H1 (cell line): Measurements from ENCODE around the gene TEX9. TPM values are rescaled to one million over a fixed set of nuclear protein-coding genes. Genes with fewer than 3 reads are reported as not detected.

ENCODE experiments used
- CTCF ChIA-PET: fragments of 300-600 bp; sonication (Branson Sonifier 250); formaldehyde crosslinking; loops from one replicate; lab custom pipeline; 2021; ENCODE audit not compliant: partially characterized antibody; lab: Charles Lee
- POLR2A ChIA-PET: fragments of 300-600 bp; sonication (Branson Sonifier 250); formaldehyde crosslinking; loops from one replicate; lab custom pipeline; 2021; ENCODE audit warnings: inconsistent platforms; ENCODE audit not compliant: partially characterized antibody; lab: Charles Lee
- DNase-seq, 2 experiments: peaks; one replicate each; pipeline versions ENCODE4 v3.0.0 to v3.0.0-alpha.2; 2010 to 2022; ENCODE audit warnings: low spot score in 2 of 2, low read depth in 1 of 2, mixed read lengths in 1 of 2
- FAIRE-seq: peaks from 2 replicates; lab custom pipeline; 2011; peaks lifted over from hg19 to GRCh38; lab: Jason Lieb, UNC
- H2AFZ ChIP-seq: 2 replicates; pipeline ENCODE4 v1.8.1; 2012; ENCODE audit warnings: low read length, inconsistent platforms
- H2AK5ac ChIP-seq: 2 replicates; pipeline ENCODE4 v1.6.1; 2013; ENCODE audit warnings: low read depth, low read length
- H2BK120ac ChIP-seq: replicated peaks from 2 replicates; pipeline ENCODE3; 2013; ENCODE audit warnings: low read depth, low read length, inconsistent platforms
- H2BK12ac ChIP-seq: 2 replicates; pipeline ENCODE4 v1.6.1; 2013; ENCODE audit warnings: low read depth, low read length
- H2BK15ac ChIP-seq: 2 replicates; pipeline ENCODE4 v1.6.1; 2013; ENCODE audit warnings: low read length
- H2BK20ac ChIP-seq: 2 replicates; pipeline ENCODE4 v1.6.1; 2013; ENCODE audit warnings: low read length
- H2BK5ac ChIP-seq: 2 replicates; pipeline ENCODE4 v1.6.1; 2013; ENCODE audit warnings: low read depth, low read length
- H3K14ac ChIP-seq: 2 replicates; pipeline ENCODE4 v1.6.1; 2013; ENCODE audit warnings: inconsistent platforms; ENCODE audit not compliant: insufficient read length
- H3K18ac ChIP-seq: 2 replicates; pipeline ENCODE4 v1.6.1; 2013; ENCODE audit warnings: low read length; ENCODE audit errors: extremely low read depth
- H3K23ac ChIP-seq: 2 replicates; pipeline ENCODE4 v1.6.1; 2013; ENCODE audit warnings: inconsistent platforms; ENCODE audit not compliant: insufficient read length
- H3K23me2 ChIP-seq: 2 replicates; pipeline ENCODE4 v1.6.1; 2013; ENCODE audit warnings: low read depth, low read length
- H3K27ac ChIP-seq: 2 replicates; pipeline ENCODE4 v1.6.1; 2011; ENCODE audit warnings: low read depth, low read length, inconsistent platforms
- H3K27me3 ChIP-seq, 4 experiments: replicated peaks in 1 of 4; 1 replicate in 1 of 4; 2 replicates in 3 of 4; pipeline versions ENCODE4 v1.6.1 to v1.8.1; 2011 to 2013; ENCODE audit warnings: low read length in 3 of 4, mild to moderate bottlenecking in 3 of 4, inconsistent platforms in 2 of 4, mixed read lengths in 2 of 4, moderate library complexity in 1 of 4; ENCODE audit not compliant: control insufficient read depth in 3 of 4, insufficient read depth in 3 of 4; ENCODE audit errors: extremely low read depth in 1 of 4
- H3K36me3 ChIP-seq, 4 experiments: 2 replicates each; pipeline versions ENCODE4 v1.6.1 to v1.8.1; 2011 to 2013; ENCODE audit warnings: mild to moderate bottlenecking in 4 of 4, low read length in 3 of 4, moderate library complexity in 2 of 4, control low read depth in 1 of 4, inconsistent platforms in 1 of 4; ENCODE audit not compliant: insufficient read depth in 4 of 4, control insufficient read depth in 2 of 4
- H3K4ac ChIP-seq: replicated peaks from 2 replicates; pipeline ENCODE3; 2013; ENCODE audit warnings: low read length, low read depth, mixed read lengths, inconsistent platforms; ENCODE audit not compliant: insufficient read length
- H3K4me1 ChIP-seq, 4 experiments: replicated peaks in 1 of 4; 1 replicate in 1 of 4; 2 replicates in 3 of 4; pipeline versions ENCODE4 v1.6.1 to v1.8.1; 2011 to 2013; ENCODE audit warnings: low read length in 3 of 4, inconsistent platforms in 2 of 4, mixed read lengths in 1 of 4; ENCODE audit not compliant: insufficient read depth in 4 of 4, control insufficient read depth in 3 of 4
- H3K4me2 ChIP-seq, 2 experiments: 2 replicates each; pipeline versions ENCODE4 v1.6.1 to v1.8.1; 2011 to 2013; ENCODE audit warnings: low read depth in 2 of 2, low read length in 2 of 2, control low read depth in 1 of 2, inconsistent platforms in 1 of 2, mild to moderate bottlenecking in 1 of 2; ENCODE audit not compliant: insufficient read depth in 1 of 2
- H3K4me3 ChIP-seq, 4 experiments: fragments of 200-600, 300-600 bp in 1 of 4; sonication (generic), shearing (Covaris generic), sonication (Bioruptor Twin) in 1 of 4; 2 replicates each; pipeline versions ENCODE4 v1.5.1 to v1.8.1; 2011 to 2016; ENCODE audit warnings: low read length in 4 of 4, low read depth in 3 of 4, control low read depth in 2 of 4, inconsistent platforms in 2 of 4, mild to moderate bottlenecking in 2 of 4, mixed read lengths in 1 of 4, moderate library complexity in 1 of 4; ENCODE audit not compliant: insufficient read depth in 2 of 4; ENCODE audit errors: extremely low read depth in 1 of 4
- H3K56ac ChIP-seq: replicated peaks from 2 replicates; pipeline ENCODE3; 2013; ENCODE audit warnings: low read depth, mild to moderate bottlenecking, mixed read lengths, low read length, inconsistent platforms; ENCODE audit not compliant: insufficient read length
- H3K79me1 ChIP-seq: 2 replicates; pipeline ENCODE4 v1.6.1; 2013; ENCODE audit warnings: low read depth, low read length, control low read depth
- H3K79me2 ChIP-seq, 2 experiments: 2 replicates each; pipeline versions ENCODE4 v1.6.1 to v1.8.1; 2012 to 2013; ENCODE audit warnings: low read length in 2 of 2, mild to moderate bottlenecking in 2 of 2, inconsistent platforms in 1 of 2; ENCODE audit not compliant: insufficient read depth in 2 of 2, control insufficient read depth in 1 of 2
- H3K9ac ChIP-seq, 4 experiments: replicated peaks in 1 of 4; 1 replicate in 1 of 4; 2 replicates in 3 of 4; pipeline versions ENCODE4 v1.6.1 to v1.8.1; 2011 to 2013; ENCODE audit warnings: low read depth in 3 of 4, low read length in 3 of 4, control low read depth in 2 of 4, mild to moderate bottlenecking in 2 of 4, moderate library complexity in 2 of 4, inconsistent platforms in 1 of 4; ENCODE audit errors: extremely low read depth in 1 of 4
- H3K9me3 ChIP-seq, 2 experiments: 2 replicates each; pipeline versions ENCODE4 v1.6.1 to v1.8.1; 2012 to 2013; ENCODE audit warnings: mild to moderate bottlenecking in 2 of 2, moderate library complexity in 2 of 2, control low read depth in 1 of 2, inconsistent platforms in 1 of 2, low read depth in 1 of 2, low read length in 1 of 2, mixed read lengths in 1 of 2; ENCODE audit not compliant: insufficient read depth in 2 of 2
- H4K20me1 ChIP-seq, 2 experiments: replicated peaks in 1 of 2; 2 replicates each; pipeline versions ENCODE3 to v1.8.1; 2011 to 2013; ENCODE audit warnings: inconsistent platforms in 2 of 2, low read length in 2 of 2, mild to moderate bottlenecking in 1 of 2; ENCODE audit not compliant: insufficient read depth in 2 of 2, control insufficient read depth in 1 of 2
- H4K5ac ChIP-seq: 2 replicates; pipeline ENCODE4 v1.6.1; 2013; ENCODE audit warnings: low read length, low read depth, mixed read lengths, inconsistent platforms; ENCODE audit not compliant: insufficient read length
- H4K8ac ChIP-seq: 2 replicates; pipeline ENCODE4 v1.8.0; 2013; ENCODE audit warnings: mild to moderate bottlenecking, moderate library complexity, low read length, inconsistent platforms; ENCODE audit not compliant: insufficient read depth; ENCODE audit errors: extremely low read depth
- H4K91ac ChIP-seq: replicated peaks from 2 replicates; pipeline ENCODE3; 2013; ENCODE audit warnings: low read length, mixed read lengths, inconsistent platforms; ENCODE audit not compliant: insufficient read length
- ASH2L ChIP-seq: fragments of 200-600, 300-600 bp; sonication (generic); IDR thresholded peaks from one replicate; pipeline ENCODE4 v1.7.1; 2017; ENCODE audit warnings: low read length
- BRCA1 ChIP-seq: IDR thresholded peaks from 2 replicates; pipeline ENCODE4 v1.6.1; 2012; ENCODE audit warnings: low read depth, low read length, improper control_type of control experiment
- CEBPB ChIP-seq: IDR thresholded peaks from 2 replicates; pipeline ENCODE4 v1.6.1; 2012; ENCODE audit warnings: low read depth, low read length
- FOSL1 ChIP-seq: IDR thresholded peaks from 2 replicates; pipeline ENCODE4 v1.6.1; 2011; ENCODE audit warnings: mild to moderate bottlenecking, low read depth, low read length, moderate library complexity; ENCODE audit not compliant: insufficient read depth
- HDAC6 ChIP-seq: IDR thresholded peaks from one replicate; pipeline ENCODE4 v1.7.1; 2012; ENCODE audit warnings: low read depth, mild to moderate bottlenecking, inconsistent platforms, low read length, moderate library complexity
- KDM4A ChIP-seq: IDR thresholded peaks from one replicate; pipeline ENCODE4 v1.7.1; 2012; ENCODE audit warnings: low read depth, mild to moderate bottlenecking, moderate library complexity, low read length, inconsistent platforms; ENCODE audit not compliant: severe bottlenecking
- NRF1 ChIP-seq: IDR thresholded peaks from 2 replicates; pipeline ENCODE4 v1.6.1; 2011; ENCODE audit warnings: mild to moderate bottlenecking, low read depth, low read length, improper control_type of control experiment
- POLR2A ChIP-seq, 2 experiments: IDR thresholded peaks; 1 replicate in 1 of 2; 2 replicates in 1 of 2; pipeline ENCODE4 v1.6.1; 2011; ENCODE audit warnings: low read depth in 2 of 2, low read length in 2 of 2, mild to moderate bottlenecking in 2 of 2; ENCODE audit errors: control extremely low read depth in 1 of 2
- POU5F1 ChIP-seq: IDR thresholded peaks from 2 replicates; pipeline ENCODE4 v1.6.1; 2011; ENCODE audit warnings: low read depth, mild to moderate bottlenecking, low read length, moderate library complexity
- SIN3A ChIP-seq, 2 experiments: IDR thresholded peaks in 1 of 2; conservative IDR thresholded peaks in 1 of 2; 2 replicates each; pipeline ENCODE4 v1.6.1; 2011 to 2012; ENCODE audit warnings: low read length in 2 of 2, improper control_type of control experiment in 1 of 2, low read depth in 1 of 2, mild to moderate bottlenecking in 1 of 2
- SUZ12 ChIP-seq: fragments of 200-600 bp; sonication (generic); IDR thresholded peaks from 2 replicates; pipeline ENCODE4 v1.6.1; 2012; ENCODE audit warnings: mild to moderate bottlenecking, inconsistent platforms, low read length, moderate library complexity, mixed read lengths
- TBP ChIP-seq: IDR thresholded peaks from 2 replicates; pipeline ENCODE4 v1.6.1; 2011; ENCODE audit warnings: low read depth, low read length, improper control_type of control experiment
- WGBS, 2 experiments: shearing (Covaris generic) in 1 of 2; methylation state at CpG; one replicate each; pipeline versions ENCODE4 v1.1.6 to v1.1.7; 2013 to 2015; ENCODE audit warnings: low lambda C conversion rate in 2 of 2, mixed read lengths in 2 of 2, inconsistent platforms in 1 of 2, low coverage in 1 of 2, missing lambda C conversion rate in 1 of 2; ENCODE audit not compliant: insufficient replicate concordance in 2 of 2, insufficient coverage in 1 of 2, insufficient read length in 1 of 2; ENCODE audit errors: extremely low coverage in 1 of 2, missing lambda C conversion rate in 1 of 2; 5-methylcytosine and 5-hydroxymethylcytosine counted together
- polyA plus RNA-seq, 7 experiments: library from polyadenylated mRNA; depleted of rRNA in 3 of 7; stranded (reverse) in 5 of 7; unstranded in 2 of 7; fragments of >200 nt in 5 of 7; fragments of 200-250 nt in 2 of 7; gene quantifications; 1 replicate in 5 of 7; 2 replicates in 1 of 7; 4 replicates in 1 of 7; pipeline versions ENCODE4 v1.2.1 to v1.2.3, GENCODE V29; 2011 to 2013; ENCODE audit warnings: missing spikeins in 2 of 7, mixed read lengths in 2 of 7
- total RNA-seq: library from RNA; stranded (reverse); fragmentation: NEBNext Ultra II Directional; extraction: Animal tissue kit (Norgen Biotek cat#: 25700); gene quantifications from 2 replicates; pipeline ENCODE4 v1.2.1, GENCODE V29; 2021

The TEX9 gene
- total and polyA plus RNA-seq, 2 of the 8 experiments (the other 6 are each of a cell fraction or from before 2014, with no cell fraction given), result 3.4 to 12.3 TPM

DNA sequence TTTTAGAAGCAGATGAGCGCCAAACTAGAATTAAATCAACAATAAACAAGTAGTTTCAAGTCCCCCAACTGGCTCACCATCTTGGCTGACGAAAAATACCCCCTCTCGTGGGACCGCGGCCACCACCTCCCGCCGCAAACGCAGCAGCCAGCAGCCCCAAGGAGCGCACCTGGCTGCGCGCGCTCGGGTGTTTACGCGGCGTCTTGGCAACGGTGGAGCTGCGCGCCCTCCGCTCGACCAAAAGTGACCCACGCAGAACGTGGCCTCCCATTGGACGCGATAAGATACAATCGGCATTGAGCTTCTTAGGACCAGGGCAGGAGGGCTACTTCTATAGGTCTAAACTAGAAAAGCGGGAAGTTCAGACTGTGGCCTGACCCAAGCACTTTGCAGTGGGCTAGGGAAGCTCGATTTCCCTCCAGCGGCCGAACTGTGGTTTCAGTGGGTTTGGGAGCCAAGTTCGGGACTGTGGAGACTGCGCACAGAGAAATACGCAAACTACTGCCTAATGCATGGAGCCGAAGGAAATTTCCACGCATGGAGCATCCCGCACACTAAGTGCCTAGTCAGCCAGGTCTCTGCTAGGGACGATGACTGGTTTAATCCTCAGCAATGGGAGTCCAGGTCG lies 99.8 kb downstream of the TEX9 start, which contains the start of gene MNS1:
Gene MNS1, minus strand, starts transcription at position 245 of the 628 bp plus-strand sequence. Its CDS starts 165 bp downstream, at position 80.
- Histone ChIP-seq H3K79me2 (no peaks in the 10 kb centered on the region), H3K4me1 (peaks cover 0 to 3% (median 1%) of the 10 kb centered on the region in 4 experiments; a peak in 2 of 7 replicates), H3K4ac (no peak within 1 kb of the TSS), H4K5ac (no peak within 1 kb of the TSS), H2BK15ac (no peak within 1 kb of the TSS), H2BK5ac (no peak within 1 kb of the TSS), H3K14ac (no peak within 1 kb of the TSS), H2BK120ac (no peak within 1 kb of the TSS), H3K18ac (0 out of 2 replicates have a peak within 1 kb of the TSS, but pooled peaks have one; percentile 72), H2AFZ (peak within 1 kb of the TSS; percentile 99), H3K9me3 (no peaks in the 10 kb centered on the region), H3K4me2 (peak within 1 kb of the TSS; percentile 82 to 86), H3K27ac (no peak within 1 kb of the TSS), H3K27me3 (peaks cover 0 to 6% (median 4%) of the 10 kb centered on the region in 4 experiments; a peak in 4 of 7 replicates), H3K36me3 (no peaks in the 10 kb centered on the region), H3K4me3 (peak within 1 kb of the TSS; percentile 37 to 67 (median 56)), H3K23ac (no peak within 1 kb of the TSS), H3K79me1 (no peaks in the 10 kb centered on the region), H3K23me2 (peaks cover 2% of the 10 kb centered on the region; the same call in 1 of the 2 replicates), H4K91ac (no peak within 1 kb of the TSS), H3K9ac (peak within 1 kb of the TSS in 3 of 4 experiments; percentile 36 to 78 (median 59); a peak in 5 of 7 replicates), H2BK12ac (no peak within 1 kb of the TSS), H2AK5ac (no peak within 1 kb of the TSS), H4K20me1 (no peaks in the 10 kb centered on the region), H3K56ac (no peak within 1 kb of the TSS), H2BK20ac (no peak within 1 kb of the TSS), H4K8ac (peak within 1 kb of the TSS; percentile 60; the same call in 1 of the 2 replicates)
- FAIRE-seq (peak; percentile 87), DNase-seq (peak in 1 of 2 experiments; percentile 85)
- POLR2A ChIA-PET, result interaction anchor here (1.2 to 2.1 kb wide), 3 partner anchors 20 to 221 kb away, joined by 3 to 5 read pairs (median 3); no protein-coding TSS in a partner anchor
- 16% methylated on average over 38 of the region's 38 CpGs; no CpG with 5 or more reads in 1 of the 2 experiments for WGBS, 2 experiments
- CTCF ChIA-PET, result interaction anchor here (1.0 to 1.1 kb wide), 2 partner anchors 26 to 336 kb away, joined by 3 read pairs; no protein-coding TSS in a partner anchor
- TF ChIP-seq TBP (peak; percentile 66), SUZ12 (no peak), ASH2L (peak; percentile 84), FOSL1 (no peak), HDAC6 (no peak), POLR2A (IDR thresholded peaks at IDR 0.05; ENCODE audit: control extremely low read depth in 1 of 2, low read depth in 2 of 2, low read length in 2 of 2) (peak in 1 of 2 experiments; percentile 73; a peak in 2 of 3 replicates), CEBPB (no peak), BRCA1 (no peak), POU5F1 (no peak), KDM4A (peak; percentile 35), NRF1 (no peak), SIN3A (conservative IDR thresholded peaks at IDR 0.05 in 1 of 2, IDR thresholded peaks at IDR 0.05 in 1 of 2; ENCODE audit: low read depth in 1 of 2, low read length in 2 of 2) (peak in 1 of 2 experiments; percentile 89; a peak in 2 of 4 replicates)
